Panc1 (cell line): ENCODE measurements around the gene ENTPD2. TPM values are rescaled to one million over a fixed set of nuclear protein-coding genes. Genes with fewer than 3 reads are reported as not detected.

Experiments used
- ATAC-seq: fragments of 200-7000 bp; cut with Tn5 transposase; 2 replicates; pipeline ENCODE4 v1.9.1; 2020; ENCODE audit warnings: mild to moderate bottlenecking, moderate library complexity
- BruUV-seq: library from RNA; stranded (reverse); fragments of 400-500 nt; replicated peaks from 2 replicates; lab custom pipeline; 2021; lab: Mats Ljungman, UMichigan
- CTCF ChIA-PET: fragments of 300-600 bp; sonication (Branson Sonifier 250); formaldehyde crosslinking; loops from one replicate; lab custom pipeline; 2022; ENCODE audit warnings: antibody characterized with exemption; lab: Charles Lee
- POLR2A ChIA-PET: fragments of 300-600 bp; sonication (Branson Sonifier 250); formaldehyde crosslinking; loops from one replicate; lab custom pipeline; 2022; ENCODE audit warnings: antibody characterized with exemption; lab: Charles Lee
- DNase-seq: peaks from one replicate; pipeline ENCODE4 v3.0.0-alpha.2; 2010; ENCODE audit warnings: low read depth, low spot score
- H3K27ac ChIP-seq: 2 replicates; pipeline ENCODE4 v1.5.1; 2011; ENCODE audit warnings: mild to moderate bottlenecking, low read length, inconsistent platforms
- H3K27me3 ChIP-seq: fragments of 200-500 bp; sonication (Bioruptor generic); 2 replicates; pipeline ENCODE4 v1.6.0; 2014; ENCODE audit warnings: low read length, inconsistent platforms; ENCODE audit not compliant: control insufficient read depth, insufficient read depth
- H3K36me3 ChIP-seq: fragments of 200-500 bp; sonication (Bioruptor generic); 2 replicates; pipeline ENCODE4 v1.5.1; 2014; ENCODE audit warnings: inconsistent platforms, mild to moderate bottlenecking, low read length, moderate library complexity; ENCODE audit not compliant: control insufficient read depth, insufficient read depth
- H3K4me1 ChIP-seq: 2 replicates; pipeline ENCODE4 v1.5.1; 2011; ENCODE audit warnings: inconsistent platforms, mild to moderate bottlenecking, low read length, moderate library complexity; ENCODE audit not compliant: control insufficient read depth, insufficient read depth
- H3K4me3 ChIP-seq, 2 experiments: 2 replicates each; pipeline ENCODE4 v1.5.1; 2011 to 2012; ENCODE audit warnings: low read depth in 2 of 2, low read length in 2 of 2, mild to moderate bottlenecking in 2 of 2, inconsistent platforms in 1 of 2, moderate library complexity in 1 of 2
- H3K9me3 ChIP-seq: fragments of 200-500 bp; sonication (Bioruptor generic); 2 replicates; pipeline ENCODE4 v1.5.1; 2014; ENCODE audit warnings: low read depth, mild to moderate bottlenecking, inconsistent platforms, low read length, moderate library complexity; ENCODE audit not compliant: control insufficient read depth, insufficient read depth
- CTCF ChIP-seq: fragments of 450-650 bp; IDR thresholded peaks from 2 replicates; pipeline ENCODE4 v1.5.1; 2017; ENCODE audit warnings: mild to moderate bottlenecking
- POLR2AphosphoS5 ChIP-seq: IDR thresholded peaks from 2 replicates; pipeline ENCODE4 v1.6.1; 2012; ENCODE audit warnings: mild to moderate bottlenecking, low read depth, low read length, moderate library complexity
- SIN3A ChIP-seq: IDR thresholded peaks from 2 replicates; pipeline ENCODE4 v1.6.1; 2012; ENCODE audit warnings: low read depth, mild to moderate bottlenecking, low read length, moderate library complexity, borderline replicate concordance; ENCODE audit not compliant: insufficient read depth
- TCF7L2 ChIP-seq: IDR thresholded peaks from 2 replicates; pipeline ENCODE4 v1.6.1; 2011; ENCODE audit warnings: mild to moderate bottlenecking, low read depth, low read length, inconsistent platforms
- in situ Hi-C: cut with HindIII; loops from 2 replicates; pipeline ENCODE4 v1.10.0; 2016; ENCODE audit warnings: low sequenced_read_pairs, low pct_unique_long_range_greater_than_20kb
- intact Hi-C: fragments of 100-400 bp; cut with micrococcal nuclease; formaldehyde crosslinking; loops from one replicate; pipeline ENCODE4 v1.10.0; 2022; ENCODE audit not compliant: unreplicated experiment
- total RNA-seq: library from RNA; stranded (reverse); gene quantifications from one replicate; pipeline ENCODE4 v1.2.1, GENCODE V29; 2021; ENCODE audit not compliant: unreplicated experiment
- TF ChIP-seq, protein P1 (sequence below), 2 experiments: IDR thresholded peaks; 2 replicates each; pipeline ENCODE4 v1.6.1; 2011 to 2012; ENCODE audit warnings: low read depth in 2 of 2, control low read depth in 1 of 2, low read length in 1 of 2, mild to moderate bottlenecking in 1 of 2, moderate library complexity in 1 of 2; ENCODE audit not compliant: insufficient read depth in 1 of 2

Gene ENTPD2
- total RNA-seq, 1 experiment from 2014 or later: 2.8 TPM

GRCh38 chr9:137021568-137021978 is 32.3 kb downstream of the ENTPD2 start:
- BruUV-seq: no TSS peak
- ChIA-PET CTCF (no interaction called here), POLR2A (no interaction called here)
- in situ Hi-C loops: no loop called here
- no peak overlapping the region for H3K4me3 ChIP-seq
- no peak for TF ChIP-seq CTCF
- no peak for TF ChIP-seq SIN3A
- TF ChIP-seq, protein P1, sequence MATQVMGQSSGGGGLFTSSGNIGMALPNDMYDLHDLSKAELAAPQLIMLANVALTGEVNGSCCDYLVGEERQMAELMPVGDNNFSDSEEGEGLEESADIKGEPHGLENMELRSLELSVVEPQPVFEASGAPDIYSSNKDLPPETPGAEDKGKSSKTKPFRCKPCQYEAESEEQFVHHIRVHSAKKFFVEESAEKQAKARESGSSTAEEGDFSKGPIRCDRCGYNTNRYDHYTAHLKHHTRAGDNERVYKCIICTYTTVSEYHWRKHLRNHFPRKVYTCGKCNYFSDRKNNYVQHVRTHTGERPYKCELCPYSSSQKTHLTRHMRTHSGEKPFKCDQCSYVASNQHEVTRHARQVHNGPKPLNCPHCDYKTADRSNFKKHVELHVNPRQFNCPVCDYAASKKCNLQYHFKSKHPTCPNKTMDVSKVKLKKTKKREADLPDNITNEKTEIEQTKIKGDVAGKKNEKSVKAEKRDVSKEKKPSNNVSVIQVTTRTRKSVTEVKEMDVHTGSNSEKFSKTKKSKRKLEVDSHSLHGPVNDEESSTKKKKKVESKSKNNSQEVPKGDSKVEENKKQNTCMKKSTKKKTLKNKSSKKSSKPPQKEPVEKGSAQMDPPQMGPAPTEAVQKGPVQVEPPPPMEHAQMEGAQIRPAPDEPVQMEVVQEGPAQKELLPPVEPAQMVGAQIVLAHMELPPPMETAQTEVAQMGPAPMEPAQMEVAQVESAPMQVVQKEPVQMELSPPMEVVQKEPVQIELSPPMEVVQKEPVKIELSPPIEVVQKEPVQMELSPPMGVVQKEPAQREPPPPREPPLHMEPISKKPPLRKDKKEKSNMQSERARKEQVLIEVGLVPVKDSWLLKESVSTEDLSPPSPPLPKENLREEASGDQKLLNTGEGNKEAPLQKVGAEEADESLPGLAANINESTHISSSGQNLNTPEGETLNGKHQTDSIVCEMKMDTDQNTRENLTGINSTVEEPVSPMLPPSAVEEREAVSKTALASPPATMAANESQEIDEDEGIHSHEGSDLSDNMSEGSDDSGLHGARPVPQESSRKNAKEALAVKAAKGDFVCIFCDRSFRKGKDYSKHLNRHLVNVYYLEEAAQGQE (IDR thresholded peaks at IDR 0.05; ENCODE audit: insufficient read depth in 1 of 2, low read depth in 2 of 2, low read length in 1 of 2): no peak
- TF ChIP-seq POLR2AphosphoS5: no peak
- no peak for TF ChIP-seq TCF7L2
- no peak overlapping the region for H3K27ac ChIP-seq
- H3K9me3 ChIP-seq: no peaks in the 10 kb centered on the region
- H3K4me1 ChIP-seq: peaks cover 15% of the 10 kb centered on the region
- no peak for ATAC-seq
- no peak for DNase-seq
- H3K36me3 ChIP-seq: no peaks in the 10 kb centered on the region
- intact Hi-C loops: no loop called here
- no peaks in the 10 kb centered on the region for H3K27me3 ChIP-seq

- ATAC-seq: no peak
- no peak overlapping the region for H3K27ac ChIP-seq
- no peaks in the 10 kb centered on the region for H3K36me3 ChIP-seq
- in situ Hi-C loops (no loop called here), intact Hi-C loops (no loop called here)
- H3K4me3 ChIP-seq: no peak overlapping the region
- ChIA-PET CTCF (no interaction called here), POLR2A (no interaction called here)
- BruUV-seq: no TSS peak
- H3K4me1 ChIP-seq: peaks cover 13% of the 10 kb centered on the region
- no peaks in the 10 kb centered on the region for H3K27me3 ChIP-seq
- TF ChIP-seq CTCF (no peak), POLR2AphosphoS5 (no peak), TCF7L2 (no peak), SIN3A (no peak)
- TF ChIP-seq, protein P1 (IDR thresholded peaks at IDR 0.05; ENCODE audit: insufficient read depth in 1 of 2, low read depth in 2 of 2, low read length in 1 of 2): no peak
- DNase-seq: no peak
- no peaks in the 10 kb centered on the region for H3K9me3 ChIP-seq
Measured at GRCh38 chr9:137020771-137021567, 32.9 kb downstream of the ENTPD2 start.
